HL-60 (cell line): ENCODE measurements around the gene KMT5B.

ENCODE experiments used
- DNase-seq, 2 experiments: peaks; one replicate each; pipeline ENCODE4 v3.0.0-alpha.2; 2010 to 2020; ENCODE audit warnings: low read depth in 1 of 2, low spot score in 1 of 2
- H3K27ac ChIP-seq: fragments of 250-450 bp; sonication (Bioruptor Pico); replicated peaks from 2 replicates; pipeline ENCODE4 v1.5.1; 2020; ENCODE audit warnings: mild to moderate bottlenecking, moderate library complexity
- H3K27me3 ChIP-seq: fragments of 250-450 bp; sonication (Bioruptor Pico); 2 replicates; pipeline ENCODE4 v1.5.1; 2021; ENCODE audit warnings: mild to moderate bottlenecking, moderate library complexity; ENCODE audit not compliant: insufficient read depth, poor library complexity, severe bottlenecking
- H3K4me3 ChIP-seq: replicated peaks from 2 replicates; pipeline ENCODE4 v1.5.1; 2011; ENCODE audit warnings: mild to moderate bottlenecking, control low read depth, low read length; ENCODE audit not compliant: insufficient read depth
- GABPA ChIP-seq: IDR thresholded peaks from 2 replicates; pipeline ENCODE4 v1.6.1; 2012; ENCODE audit warnings: low read depth
- POLR2AphosphoS5 ChIP-seq: IDR thresholded peaks from 2 replicates; pipeline ENCODE4 v1.6.1; 2012; ENCODE audit warnings: low read depth
- SPI1 ChIP-seq: IDR thresholded peaks from 2 replicates; pipeline ENCODE4 v1.6.1; 2012; ENCODE audit warnings: low read depth, mild to moderate bottlenecking, borderline replicate concordance
- TF ChIP-seq, protein P1 (sequence below): IDR thresholded peaks from 2 replicates; pipeline ENCODE4 v1.6.1; 2012; ENCODE audit warnings: low read depth; ENCODE audit not compliant: insufficient replicate concordance
- TF ChIP-seq, protein P2 (sequence below): IDR thresholded peaks from one replicate; pipeline ENCODE4 v1.5.1; 2011; ENCODE audit warnings: low read length, control low read depth, inconsistent platforms; ENCODE audit not compliant: insufficient read depth

Gene KMT5B

GRCh38 chr11:68106165-68106940 lies 106.7 kb downstream of the KMT5B start:
- no peak for TF ChIP-seq POLR2AphosphoS5
- TF ChIP-seq SPI1: no peak
- TF ChIP-seq, protein P1, sequence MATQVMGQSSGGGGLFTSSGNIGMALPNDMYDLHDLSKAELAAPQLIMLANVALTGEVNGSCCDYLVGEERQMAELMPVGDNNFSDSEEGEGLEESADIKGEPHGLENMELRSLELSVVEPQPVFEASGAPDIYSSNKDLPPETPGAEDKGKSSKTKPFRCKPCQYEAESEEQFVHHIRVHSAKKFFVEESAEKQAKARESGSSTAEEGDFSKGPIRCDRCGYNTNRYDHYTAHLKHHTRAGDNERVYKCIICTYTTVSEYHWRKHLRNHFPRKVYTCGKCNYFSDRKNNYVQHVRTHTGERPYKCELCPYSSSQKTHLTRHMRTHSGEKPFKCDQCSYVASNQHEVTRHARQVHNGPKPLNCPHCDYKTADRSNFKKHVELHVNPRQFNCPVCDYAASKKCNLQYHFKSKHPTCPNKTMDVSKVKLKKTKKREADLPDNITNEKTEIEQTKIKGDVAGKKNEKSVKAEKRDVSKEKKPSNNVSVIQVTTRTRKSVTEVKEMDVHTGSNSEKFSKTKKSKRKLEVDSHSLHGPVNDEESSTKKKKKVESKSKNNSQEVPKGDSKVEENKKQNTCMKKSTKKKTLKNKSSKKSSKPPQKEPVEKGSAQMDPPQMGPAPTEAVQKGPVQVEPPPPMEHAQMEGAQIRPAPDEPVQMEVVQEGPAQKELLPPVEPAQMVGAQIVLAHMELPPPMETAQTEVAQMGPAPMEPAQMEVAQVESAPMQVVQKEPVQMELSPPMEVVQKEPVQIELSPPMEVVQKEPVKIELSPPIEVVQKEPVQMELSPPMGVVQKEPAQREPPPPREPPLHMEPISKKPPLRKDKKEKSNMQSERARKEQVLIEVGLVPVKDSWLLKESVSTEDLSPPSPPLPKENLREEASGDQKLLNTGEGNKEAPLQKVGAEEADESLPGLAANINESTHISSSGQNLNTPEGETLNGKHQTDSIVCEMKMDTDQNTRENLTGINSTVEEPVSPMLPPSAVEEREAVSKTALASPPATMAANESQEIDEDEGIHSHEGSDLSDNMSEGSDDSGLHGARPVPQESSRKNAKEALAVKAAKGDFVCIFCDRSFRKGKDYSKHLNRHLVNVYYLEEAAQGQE: no peak
- TF ChIP-seq, protein P2, sequence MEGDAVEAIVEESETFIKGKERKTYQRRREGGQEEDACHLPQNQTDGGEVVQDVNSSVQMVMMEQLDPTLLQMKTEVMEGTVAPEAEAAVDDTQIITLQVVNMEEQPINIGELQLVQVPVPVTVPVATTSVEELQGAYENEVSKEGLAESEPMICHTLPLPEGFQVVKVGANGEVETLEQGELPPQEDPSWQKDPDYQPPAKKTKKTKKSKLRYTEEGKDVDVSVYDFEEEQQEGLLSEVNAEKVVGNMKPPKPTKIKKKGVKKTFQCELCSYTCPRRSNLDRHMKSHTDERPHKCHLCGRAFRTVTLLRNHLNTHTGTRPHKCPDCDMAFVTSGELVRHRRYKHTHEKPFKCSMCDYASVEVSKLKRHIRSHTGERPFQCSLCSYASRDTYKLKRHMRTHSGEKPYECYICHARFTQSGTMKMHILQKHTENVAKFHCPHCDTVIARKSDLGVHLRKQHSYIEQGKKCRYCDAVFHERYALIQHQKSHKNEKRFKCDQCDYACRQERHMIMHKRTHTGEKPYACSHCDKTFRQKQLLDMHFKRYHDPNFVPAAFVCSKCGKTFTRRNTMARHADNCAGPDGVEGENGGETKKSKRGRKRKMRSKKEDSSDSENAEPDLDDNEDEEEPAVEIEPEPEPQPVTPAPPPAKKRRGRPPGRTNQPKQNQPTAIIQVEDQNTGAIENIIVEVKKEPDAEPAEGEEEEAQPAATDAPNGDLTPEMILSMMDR: no peak
- no peak for TF ChIP-seq GABPA
- no peak for DNase-seq
- no peaks in the 10 kb centered on the region for H3K27me3 ChIP-seq
- H3K4me3 ChIP-seq: no peak overlapping the region
- no peak overlapping the region for H3K27ac ChIP-seq
